H7 (cell line): ENCODE data around the gene SYCE1L. TPM values are rescaled to one million over a fixed set of nuclear protein-coding genes. Genes with fewer than 3 reads are reported as not detected.

Experiments
- DNase-seq: peaks from one replicate; pipeline ENCODE4 v3.0.0; 2012
- H3K27me3 ChIP-seq: 2 replicates; pipeline ENCODE4 v1.6.0; 2011; ENCODE audit warnings: mild to moderate bottlenecking, low read length; ENCODE audit not compliant: control insufficient read depth, insufficient read depth
- H3K36me3 ChIP-seq: replicated peaks from 2 replicates; pipeline ENCODE4 v1.5.1; 2011; ENCODE audit warnings: low read length; ENCODE audit not compliant: control insufficient read depth, insufficient read depth
- H3K4me3 ChIP-seq: 2 replicates; pipeline ENCODE4 v1.5.1; 2011; ENCODE audit warnings: low read depth, mild to moderate bottlenecking, control low read depth, low read length, moderate library complexity; ENCODE audit not compliant: insufficient read depth
- total RNA-seq: library from RNA; depleted of rRNA; stranded (reverse); fragments of >200 nt; shearing (Covaris generic); gene quantifications from 2 replicates; pipeline ENCODE4 v1.2.3, GENCODE V29; 2014

Gene SYCE1L
- total RNA-seq, 1 experiment from 2014 or later: 7.2 TPM

- peak within 1 kb of the TSS; percentile 88 for H3K4me3 ChIP-seq
- peaks cover 6% of the 10 kb centered on the region for H3K36me3 ChIP-seq
- H3K27me3 ChIP-seq: no peaks in the 10 kb centered on the region; the same call in 1 of the 2 replicates
- DNase-seq: peak; percentile 97
Observed at GRCh38 chr16:77190478-77191258, 8.5 kb upstream of the SYCE1L start, which contains the start of gene MON1B. Gene MON1B (plus strand): TSS chr16:77191190. CDS start chr16:77191486, 296 bp downstream.

- DNase-seq: no peak
- no peaks in the 10 kb centered on the region; the same call in 1 of the 2 replicates for H3K27me3 ChIP-seq
- peak overlapping the region; percentile 88 for H3K4me3 ChIP-seq
- H3K36me3 ChIP-seq: peaks cover 9% of the 10 kb centered on the region
Observed at GRCh38 chr16:77191259-77191969, 7.8 kb upstream of the SYCE1L start.

GRCh38 chr16:77193377-77193776, 5.8 kb upstream of the SYCE1L start:
- DNase-seq: peak; percentile 13
- peaks cover 12% of the 10 kb centered on the region for H3K36me3 ChIP-seq
- no peaks in the 10 kb centered on the region; the same call in 1 of the 2 replicates for H3K27me3 ChIP-seq
- H3K4me3 ChIP-seq: no peak overlapping the region

GRCh38 chr16:77194295-77195231, 4.6 kb upstream of the SYCE1L start:
- H3K4me3 ChIP-seq: no peak overlapping the region
- peaks cover 13% of the 10 kb centered on the region for H3K36me3 ChIP-seq
- H3K27me3 ChIP-seq: no peaks in the 10 kb centered on the region
- peak; percentile 20 for DNase-seq

GRCh38 chr16:77195411-77195810, 3.8 kb upstream of the SYCE1L start:
- H3K27me3 ChIP-seq: no peaks in the 10 kb centered on the region
- peaks cover 13% of the 10 kb centered on the region for H3K36me3 ChIP-seq
- DNase-seq: peak; percentile 19
- H3K4me3 ChIP-seq: no peak overlapping the region

GRCh38 chr16:77197747-77198146, 1.5 kb upstream of the SYCE1L start:
- DNase-seq: no peak
- Histone ChIP-seq H3K27me3 (no peaks in the 10 kb centered on the region), H3K36me3 (peaks cover 13% of the 10 kb centered on the region), H3K4me3 (no peak overlapping the region)

- Histone ChIP-seq H3K4me3 (no peak overlapping the region), H3K27me3 (peaks cover 6% of the 10 kb centered on the region; the same call in 1 of the 2 replicates), H3K36me3 (no peaks in the 10 kb centered on the region)
- no peak for DNase-seq
Observed at GRCh38 chr16:77206533-77206932, 7.3 kb downstream of the SYCE1L start.

- DNase-seq: no peak
Observed at GRCh38 chr16:77207030-77207429, 7.8 kb downstream of the SYCE1L start.

GRCh38 chr16:77208382-77208781, 9.2 kb downstream of the SYCE1L start:
- no peak for DNase-seq

More at GRCh38 chr16:77207030-77207429, 7.8 kb downstream of the SYCE1L start:
- H3K4me3 ChIP-seq: no peak overlapping the region
- H3K27me3 ChIP-seq: peaks cover 6% of the 10 kb centered on the region; the same call in 1 of the 2 replicates
- no peaks in the 10 kb centered on the region for H3K36me3 ChIP-seq

GRCh38 chr16:77211880-77212740, 12.9 kb downstream of the SYCE1L start:
- H3K36me3 ChIP-seq: no peaks in the 10 kb centered on the region
- peak overlapping the region; percentile 86 for H3K4me3 ChIP-seq
- peaks cover 6% of the 10 kb centered on the region; the same call in 1 of the 2 replicates for H3K27me3 ChIP-seq
- DNase-seq: peak; percentile 95

More at GRCh38 chr16:77208382-77208781, 9.2 kb downstream of the SYCE1L start:
- no peak overlapping the region for H3K4me3 ChIP-seq
- peaks cover 6% of the 10 kb centered on the region; the same call in 1 of the 2 replicates for H3K27me3 ChIP-seq
- H3K36me3 ChIP-seq: no peaks in the 10 kb centered on the region

GRCh38 chr16:77212741-77213541, 13.7 kb downstream of the SYCE1L start:
- Histone ChIP-seq H3K4me3 (peak overlapping the region; percentile 86), H3K36me3 (no peaks in the 10 kb centered on the region), H3K27me3 (peaks cover 6% of the 10 kb centered on the region; the same call in 1 of the 2 replicates)
- DNase-seq: peak; percentile 92

GRCh38 chr16:77213542-77214106, 14.4 kb downstream of the SYCE1L start:
- no peak for DNase-seq
- H3K36me3 ChIP-seq: no peaks in the 10 kb centered on the region
- H3K4me3 ChIP-seq: no peak overlapping the region
- peaks cover 6% of the 10 kb centered on the region; the same call in 1 of the 2 replicates for H3K27me3 ChIP-seq
